HUES64 (cell line): ENCODE results near the gene GPC6.

Source experiments
- H3K27ac ChIP-seq: 2 replicates; pipeline ENCODE4 v1.7.0; 2013; ENCODE audit warnings: low read depth, low read length, inconsistent platforms
- H3K27me3 ChIP-seq: 2 replicates; pipeline ENCODE4 v1.6.1; 2013; ENCODE audit warnings: mild to moderate bottlenecking, low read length; ENCODE audit not compliant: insufficient read depth
- H3K36me3 ChIP-seq: 2 replicates; pipeline ENCODE4 v1.6.1; 2013; ENCODE audit warnings: mild to moderate bottlenecking, low read length; ENCODE audit not compliant: insufficient read depth
- H3K4me1 ChIP-seq: 2 replicates; pipeline ENCODE4 v1.6.1; 2013; ENCODE audit warnings: mild to moderate bottlenecking, low read length, moderate library complexity; ENCODE audit not compliant: insufficient read depth
- H3K4me3 ChIP-seq: 2 replicates; pipeline ENCODE4 v1.5.1; 2013; ENCODE audit warnings: mild to moderate bottlenecking, low read length, moderate library complexity
- H3K9ac ChIP-seq: 2 replicates; pipeline ENCODE4 v1.6.1; 2013; ENCODE audit warnings: mild to moderate bottlenecking, low read depth, low read length
- H3K9me3 ChIP-seq: 2 replicates; pipeline ENCODE4 v1.6.1; 2013; ENCODE audit warnings: low read depth, low read length; ENCODE audit not compliant: insufficient read depth
- WGBS: fragments of 150-250, 120-280 bp; methylation state at CpG from one replicate; pipeline ENCODE4 v1.1.7; 2013; ENCODE audit warnings: missing lambda C conversion rate; 5-methylcytosine and 5-hydroxymethylcytosine counted together

The GPC6 gene

DNA sequence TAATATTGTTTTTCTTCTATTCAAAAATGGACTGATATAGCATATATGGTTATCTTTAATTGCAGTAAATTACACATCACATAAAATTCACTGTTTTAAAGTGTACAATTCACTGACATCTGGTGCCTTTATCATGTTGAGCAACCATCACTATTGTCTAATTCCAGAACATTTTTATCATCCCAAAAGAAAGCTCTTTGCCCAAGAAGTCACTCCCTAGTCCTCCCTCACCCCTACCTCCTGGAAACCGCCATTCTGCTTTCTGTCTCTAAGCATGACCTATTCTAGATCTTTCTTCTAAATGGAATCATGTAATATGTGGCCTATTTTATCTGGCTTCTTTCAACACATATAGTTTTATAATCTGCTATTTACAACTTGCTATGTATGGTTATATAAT, 727.2 kb downstream of the GPC6 start:
- WGBS, result 75% methylated on average over 1 of the region's 1 CpG
- H3K9ac ChIP-seq, result no peak overlapping the region

DNA sequence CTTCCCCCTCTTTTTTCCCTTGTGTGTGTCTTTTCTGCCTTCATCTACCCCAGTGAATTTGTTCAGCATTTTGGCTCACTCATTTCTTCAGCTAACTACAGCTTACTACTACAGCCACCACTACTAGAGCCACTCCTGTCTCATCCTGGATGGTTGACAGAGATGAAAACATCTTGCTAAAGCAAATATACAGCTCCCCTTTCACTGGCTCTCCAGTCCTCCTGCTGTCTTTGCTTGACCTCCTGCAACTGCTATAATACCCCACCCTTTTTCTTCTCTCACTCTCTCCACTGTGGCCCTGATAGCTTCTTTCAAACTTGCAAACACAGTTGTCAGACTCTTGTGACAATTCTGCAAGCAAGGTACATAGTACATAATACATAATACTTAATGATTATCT, 729.3 kb downstream of the GPC6 start:
- no peaks in the 10 kb centered on the region for H3K36me3 ChIP-seq
- H3K9me3 ChIP-seq, result no peaks in the 10 kb centered on the region
- H3K27me3 ChIP-seq, result no peaks in the 10 kb centered on the region
- no peak overlapping the region for H3K9ac ChIP-seq
- H3K4me1 ChIP-seq, result peaks cover 8% of the 10 kb centered on the region; the same call in 1 of the 2 replicates
- no peak overlapping the region for H3K27ac ChIP-seq
- no peak overlapping the region for H3K4me3 ChIP-seq

More for the DNA sequence above, 727.2 kb downstream of the GPC6 start:
- H3K36me3 ChIP-seq, result no peaks in the 10 kb centered on the region
- no peak overlapping the region for H3K4me3 ChIP-seq
- H3K9me3 ChIP-seq, result no peaks in the 10 kb centered on the region
- peaks cover 9% of the 10 kb centered on the region; the same call in 1 of the 2 replicates for H3K4me1 ChIP-seq
- H3K27ac ChIP-seq, result no peak overlapping the region
- H3K27me3 ChIP-seq, result no peaks in the 10 kb centered on the region

GRCh38 chr13:93956426-93956825, 729.8 kb downstream of the GPC6 start:
- H3K36me3 ChIP-seq, result no peaks in the 10 kb centered on the region
- no peak overlapping the region for H3K4me3 ChIP-seq
- peaks cover 5% of the 10 kb centered on the region; the same call in 1 of the 2 replicates for H3K4me1 ChIP-seq
- 95% methylated on average over 2 of the region's 2 CpGs for WGBS
- no peak overlapping the region for H3K27ac ChIP-seq
- H3K9me3 ChIP-seq, result no peaks in the 10 kb centered on the region
- H3K27me3 ChIP-seq, result no peaks in the 10 kb centered on the region
- no peak overlapping the region for H3K9ac ChIP-seq

DNA sequence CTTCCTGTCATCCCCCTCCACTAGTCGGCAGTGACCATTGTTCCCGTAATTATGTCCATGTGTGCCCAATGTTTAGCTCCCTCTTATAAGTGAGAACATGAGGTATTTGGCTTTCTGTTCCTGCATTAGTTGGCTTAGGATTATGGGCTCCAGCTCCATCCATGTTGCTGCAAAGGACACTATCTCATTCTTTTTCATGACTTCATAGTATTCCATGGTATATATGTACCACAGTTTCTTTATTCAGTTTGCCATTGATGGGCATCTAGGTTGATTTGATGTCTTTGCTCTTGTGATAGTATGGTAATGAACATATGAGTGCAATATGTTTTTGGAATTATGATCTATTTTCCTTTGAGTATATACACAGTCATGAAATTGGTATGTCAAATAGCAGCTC, 730.8 kb downstream of the GPC6 start:
- 86% methylated on average over 2 of the region's 2 CpGs for WGBS
- H3K27me3 ChIP-seq, result no peaks in the 10 kb centered on the region
- H3K4me1 ChIP-seq, result peaks cover 5% of the 10 kb centered on the region; the same call in 1 of the 2 replicates
- no peaks in the 10 kb centered on the region for H3K9me3 ChIP-seq
- H3K36me3 ChIP-seq, result no peaks in the 10 kb centered on the region
- no peak overlapping the region for H3K4me3 ChIP-seq
- no peak overlapping the region for H3K9ac ChIP-seq
- no peak overlapping the region for H3K27ac ChIP-seq

DNA sequence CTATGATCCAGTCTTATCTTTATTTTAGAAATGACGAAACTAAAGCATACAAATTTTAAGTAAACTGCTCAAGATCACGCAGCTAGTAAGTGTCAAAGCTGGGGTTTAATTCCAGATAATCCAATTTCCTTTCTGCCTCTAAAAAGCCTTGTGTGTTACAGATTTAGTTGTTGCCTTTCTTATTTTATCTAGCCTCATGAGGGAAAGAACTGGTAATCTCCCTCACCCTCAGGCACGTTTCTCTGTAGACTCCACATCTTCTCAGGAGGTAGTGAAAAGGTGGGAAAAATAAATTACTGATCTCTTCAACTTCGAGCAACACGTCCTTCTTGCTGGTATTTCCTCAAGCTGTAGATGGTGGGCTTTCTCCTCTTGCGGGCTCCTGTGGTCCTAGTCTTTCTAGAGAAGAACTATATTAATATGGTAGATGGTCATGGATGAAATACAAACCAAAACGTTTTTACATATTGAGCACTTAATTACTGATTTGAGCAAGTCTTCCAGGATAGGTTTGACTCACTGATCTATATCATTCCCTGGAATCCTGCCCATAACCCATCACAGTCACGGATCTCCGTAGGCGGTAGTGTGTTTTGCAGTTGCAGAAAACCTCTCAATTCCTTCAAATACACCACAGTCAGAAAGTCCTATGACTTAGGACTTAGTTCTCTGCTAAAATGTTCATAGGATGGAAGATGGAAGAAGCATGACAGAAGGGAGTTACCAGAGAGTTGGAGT, 733.4 kb downstream of the GPC6 start:
- Histone ChIP-seq H3K9ac (no peak overlapping the region), H3K27me3 (no peaks in the 10 kb centered on the region), H3K4me3 (no peak overlapping the region), H3K9me3 (no peaks in the 10 kb centered on the region), H3K4me1 (peaks cover 16% of the 10 kb centered on the region), H3K36me3 (no peaks in the 10 kb centered on the region), H3K27ac (no peak overlapping the region)
- 84% methylated on average over 8 of the region's 10 CpGs for WGBS

GRCh38 chr13:93963266-93964145, 736.9 kb downstream of the GPC6 start:
- H3K36me3 ChIP-seq, result no peaks in the 10 kb centered on the region
- H3K9ac ChIP-seq, result no peak overlapping the region
- no peaks in the 10 kb centered on the region for H3K27me3 ChIP-seq
- 83% methylated on average over 6 of the region's 6 CpGs for WGBS
- H3K9me3 ChIP-seq, result no peaks in the 10 kb centered on the region
- no peak overlapping the region for H3K4me3 ChIP-seq
- H3K4me1 ChIP-seq, result peaks cover 11% of the 10 kb centered on the region
- peak overlapping the region; percentile 37; the same call in 1 of the 2 replicates for H3K27ac ChIP-seq

DNA sequence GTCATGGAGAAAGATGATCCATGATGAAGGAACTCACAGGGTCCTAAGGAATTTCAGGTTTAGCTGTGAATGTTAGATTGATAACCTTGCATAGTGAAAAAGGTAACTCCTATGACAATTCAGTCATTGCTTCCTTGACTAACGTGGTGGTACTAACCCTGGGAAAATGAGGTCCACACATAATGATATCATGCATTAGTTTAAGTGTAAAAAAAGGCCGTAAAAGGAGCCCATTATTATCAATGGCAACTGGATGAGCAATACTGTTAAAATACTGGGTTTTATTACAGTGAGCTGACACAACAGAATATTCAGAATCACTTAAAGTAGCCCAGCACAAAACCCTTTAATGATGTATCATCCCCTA, 737.5 kb downstream of the GPC6 start:
- WGBS, result 50% methylated on average over 1 of the region's 2 CpGs
- Histone ChIP-seq H3K4me3 (no peak overlapping the region), H3K4me1 (peaks cover 11% of the 10 kb centered on the region), H3K27me3 (no peaks in the 10 kb centered on the region), H3K36me3 (no peaks in the 10 kb centered on the region), H3K27ac (no peak overlapping the region), H3K9me3 (no peaks in the 10 kb centered on the region), H3K9ac (no peak overlapping the region)

DNA sequence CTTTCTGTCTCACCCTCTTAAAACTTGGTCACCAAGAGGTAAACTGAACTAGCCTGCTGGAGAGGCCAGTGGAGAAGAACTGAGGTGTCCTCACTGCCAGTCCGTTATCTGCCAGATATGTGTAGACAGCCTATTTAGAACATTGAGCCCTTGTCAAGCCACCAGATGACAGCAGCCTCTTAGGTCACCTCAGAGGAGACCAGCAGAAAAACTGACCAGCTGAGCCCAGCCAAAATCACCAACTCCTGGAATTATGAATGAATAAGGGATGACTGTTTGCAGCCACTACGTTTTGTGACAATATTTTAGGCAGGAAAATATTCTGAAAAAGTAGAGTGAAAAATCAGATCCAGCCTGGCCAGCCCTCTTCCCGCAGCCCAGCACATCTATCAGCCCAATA, 739.0 kb downstream of the GPC6 start:
- 93% methylated on average over 3 of the region's 3 CpGs for WGBS
- H3K27me3 ChIP-seq, result no peaks in the 10 kb centered on the region
- no peaks in the 10 kb centered on the region for H3K36me3 ChIP-seq
- peaks cover 11% of the 10 kb centered on the region for H3K4me1 ChIP-seq
- no peak overlapping the region for H3K9ac ChIP-seq
- H3K27ac ChIP-seq, result no peak overlapping the region
- no peak overlapping the region for H3K4me3 ChIP-seq
- no peaks in the 10 kb centered on the region for H3K9me3 ChIP-seq

GRCh38 chr13:93966267-93966936, 739.8 kb downstream of the GPC6 start:
- Histone ChIP-seq H3K27ac (no peak overlapping the region), H3K27me3 (no peaks in the 10 kb centered on the region), H3K36me3 (no peaks in the 10 kb centered on the region), H3K9me3 (no peaks in the 10 kb centered on the region), H3K4me3 (no peak overlapping the region), H3K9ac (no peak overlapping the region), H3K4me1 (peaks cover 11% of the 10 kb centered on the region)
- 88% methylated on average over 2 of the region's 2 CpGs for WGBS

GRCh38 chr13:93967286-93967685, 740.7 kb downstream of the GPC6 start:
- peaks cover 11% of the 10 kb centered on the region for H3K4me1 ChIP-seq

GRCh38 chr13:93975242-93975641, 748.6 kb downstream of the GPC6 start:
- Histone ChIP-seq H3K9me3 (0 out of 2 replicates have a peak, but pooled peaks cover 6% of the 10 kb centered on the region), H3K36me3 (no peaks in the 10 kb centered on the region), H3K4me1 (no peaks in the 10 kb centered on the region; the same call in 1 of the 2 replicates), H3K27ac (no peak overlapping the region), H3K9ac (no peak overlapping the region), H3K27me3 (no peaks in the 10 kb centered on the region), H3K4me3 (no peak overlapping the region)
- 98% methylated on average over 2 of the region's 2 CpGs for WGBS

More at GRCh38 chr13:93967286-93967685, 740.7 kb downstream of the GPC6 start:
- H3K36me3 ChIP-seq, result no peaks in the 10 kb centered on the region
- WGBS, result 94% methylated on average over 1 of the region's 2 CpGs
- no peaks in the 10 kb centered on the region for H3K27me3 ChIP-seq
- no peak overlapping the region for H3K27ac ChIP-seq
- H3K9ac ChIP-seq, result no peak overlapping the region
- H3K9me3 ChIP-seq, result no peaks in the 10 kb centered on the region
- no peak overlapping the region for H3K4me3 ChIP-seq
